ENCODE data around the gene RIPPLY3.
A peak's percentile ranks its signal among the peaks of the same experiment; 100 is the strongest.
"Not testable (repeated sequence)": the region's sequence is repeated elsewhere in the genome, so short reads cannot be mapped to it uniquely, and the experiment has no call there.

Gene RIPPLY3

DNA sequence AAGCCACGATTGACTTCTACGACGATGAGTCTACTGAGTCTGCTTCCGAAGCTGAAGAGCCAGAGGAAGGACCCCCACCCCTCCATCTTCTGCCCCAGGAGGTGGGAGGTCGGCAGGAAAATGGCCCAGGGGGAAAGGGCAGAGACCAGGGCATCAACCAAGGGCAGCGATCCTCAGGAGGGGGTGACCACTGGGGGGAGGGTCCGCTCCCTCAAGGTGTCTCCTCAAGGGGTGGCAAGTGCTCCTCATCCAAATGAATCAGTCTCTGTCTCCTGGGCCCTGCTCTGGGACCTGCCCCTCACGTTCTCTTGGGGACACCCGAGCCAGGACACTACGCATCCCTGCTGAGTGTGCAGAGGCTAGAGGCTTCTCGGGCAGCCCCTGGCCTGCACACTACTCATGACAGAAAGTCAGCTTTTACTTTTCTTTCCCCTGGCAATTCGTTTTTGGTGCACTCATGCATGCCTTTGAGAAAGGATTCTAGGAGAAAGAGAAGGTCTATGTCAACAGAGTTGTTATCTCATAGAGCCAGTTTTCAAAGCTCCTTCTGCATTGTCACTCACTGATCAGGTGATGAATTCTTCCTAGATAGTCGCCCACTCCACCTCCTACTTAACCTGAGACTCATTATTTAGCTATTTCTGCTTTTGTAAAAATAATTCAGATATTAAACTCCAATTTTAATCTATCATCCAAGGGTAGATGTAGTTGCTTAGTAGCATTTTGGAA, 11.6 kb downstream of the RIPPLY3 start:
- no peak for DNase-seq (ENCODE audit: low spot score)

DNA sequence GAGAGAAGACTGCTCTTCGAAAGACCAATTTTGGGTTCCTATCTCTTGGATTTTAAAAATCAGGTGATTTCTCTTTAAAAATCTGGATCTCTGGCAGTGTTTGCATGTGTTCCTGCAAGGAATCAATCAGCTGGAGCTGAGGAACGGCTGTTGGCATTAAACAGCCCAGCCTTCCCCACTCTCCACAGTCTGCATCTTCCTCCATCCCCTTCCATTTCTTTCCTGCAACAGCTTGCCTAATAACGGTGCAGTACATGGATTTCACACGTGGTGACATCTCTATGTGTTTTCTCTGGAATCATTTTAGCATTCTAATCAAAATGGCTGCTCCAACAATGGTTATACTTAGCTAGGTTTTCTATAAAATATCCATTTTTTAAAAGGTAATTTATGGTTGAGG, 20.0 kb downstream of the RIPPLY3 start:
- DNase-seq (ENCODE audit: low spot score) = peak; percentile 15

DNA sequence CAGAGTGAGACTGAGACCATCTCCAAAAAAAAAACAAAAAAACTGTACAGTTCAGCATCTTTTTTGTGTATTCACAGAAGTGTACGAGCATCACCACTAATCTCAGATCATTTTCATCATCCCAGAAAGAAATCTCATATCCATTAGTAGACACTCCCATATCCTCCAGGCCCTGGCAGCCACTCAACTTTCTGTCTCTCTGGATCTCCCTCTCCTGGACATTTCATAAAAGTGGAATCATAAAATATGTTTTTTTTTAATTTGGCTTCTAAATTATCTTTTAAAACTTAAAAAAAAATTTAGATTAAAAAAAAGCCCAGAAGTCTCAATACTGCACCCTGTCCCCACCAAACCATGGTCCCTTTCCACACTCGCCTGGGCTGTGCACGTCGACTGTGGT, 22.1 kb downstream of the RIPPLY3 start:
- no peak for DNase-seq (ENCODE audit: low spot score)

DNA sequence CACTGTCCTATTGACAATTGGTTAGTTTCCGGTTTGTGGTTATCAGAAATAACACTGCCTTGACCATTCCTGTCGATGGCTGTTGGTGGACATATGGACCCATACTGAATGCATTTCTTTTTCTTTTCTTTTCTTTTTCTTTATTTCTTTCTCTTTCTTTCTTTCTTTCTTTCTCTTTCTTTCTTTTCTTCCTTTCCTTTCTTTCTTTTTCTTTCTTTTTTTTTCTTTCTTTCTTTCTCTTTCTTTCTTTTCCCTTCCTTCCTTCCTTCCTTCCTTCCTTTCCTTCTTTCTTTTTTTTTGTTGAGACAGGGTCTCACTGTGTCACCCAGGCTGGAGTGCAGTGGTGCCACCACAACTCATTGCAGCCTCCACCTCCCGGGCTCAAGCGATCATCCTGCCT, 24.4 kb downstream of the RIPPLY3 start:
- no peak for DNase-seq (ENCODE audit: low spot score)

DNA sequence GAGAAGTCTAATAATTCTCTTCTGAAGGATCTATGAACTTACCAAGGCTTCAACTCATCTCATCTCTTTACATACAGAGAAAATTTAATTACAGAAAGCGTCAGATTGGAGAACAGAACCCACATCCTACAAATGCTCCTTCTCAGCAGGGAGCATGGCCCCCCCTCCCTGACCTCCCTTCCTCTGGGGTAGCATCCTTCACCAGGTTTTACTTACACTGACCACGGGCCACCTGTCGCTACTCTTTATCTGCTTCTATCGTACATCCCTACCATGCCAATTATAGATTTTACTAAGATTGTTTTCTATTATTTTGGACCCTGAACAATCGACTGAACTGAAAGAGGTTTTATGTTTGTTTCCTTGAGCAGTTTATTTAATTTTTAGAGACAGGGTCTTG, 25.8 kb downstream of the RIPPLY3 start:
- no peak for DNase-seq (ENCODE audit: low spot score)

DNA sequence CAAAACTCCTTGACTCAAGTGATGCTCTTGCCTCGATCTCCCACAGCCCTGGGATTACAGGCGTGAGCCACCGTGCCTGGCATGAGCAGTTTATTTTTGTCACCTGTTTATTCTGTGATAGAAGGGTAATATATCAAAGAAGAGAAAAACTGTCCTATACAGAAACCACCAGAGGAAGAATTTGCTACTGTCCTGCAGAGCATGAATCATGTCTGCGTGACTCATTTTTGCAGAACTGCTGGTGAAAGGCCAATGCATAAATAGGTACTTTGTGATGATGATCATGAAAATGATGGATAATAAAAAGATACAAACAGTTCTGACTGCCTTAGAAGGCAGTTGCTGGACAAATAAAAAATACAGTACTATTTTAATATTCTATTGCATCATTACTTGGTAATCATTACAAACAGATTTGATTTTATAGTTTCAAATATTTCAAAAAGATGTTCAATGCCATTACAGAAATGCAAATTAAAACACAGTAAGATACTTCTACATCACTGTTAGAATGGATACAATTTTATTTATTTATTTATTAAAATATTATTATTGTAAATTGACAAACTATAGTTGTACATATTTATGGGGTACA, 26.5 kb downstream of the RIPPLY3 start:
- peak; percentile 60 for DNase-seq (ENCODE audit: low spot score)

DNA sequence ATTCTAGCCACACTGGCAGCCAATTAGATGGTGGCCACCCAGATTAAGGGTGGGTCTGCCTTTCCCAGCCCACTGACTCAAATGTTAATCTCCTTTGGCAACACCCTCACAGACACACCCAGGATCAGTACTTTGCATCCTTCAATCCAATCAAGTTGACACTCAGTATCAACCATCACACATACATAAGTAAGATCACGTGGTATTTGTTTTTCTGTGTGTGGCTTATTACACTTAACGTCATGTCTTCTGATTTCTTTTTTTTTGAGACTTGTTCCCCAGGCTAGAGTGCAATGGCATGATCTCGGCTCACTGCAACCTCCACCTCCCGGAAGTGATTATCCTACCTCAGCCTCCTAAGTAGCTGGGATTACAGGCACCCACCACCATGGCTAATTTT, 27.9 kb downstream of the RIPPLY3 start:
- not testable (repeated sequence) for DNase-seq (ENCODE audit: low spot score)

DNA sequence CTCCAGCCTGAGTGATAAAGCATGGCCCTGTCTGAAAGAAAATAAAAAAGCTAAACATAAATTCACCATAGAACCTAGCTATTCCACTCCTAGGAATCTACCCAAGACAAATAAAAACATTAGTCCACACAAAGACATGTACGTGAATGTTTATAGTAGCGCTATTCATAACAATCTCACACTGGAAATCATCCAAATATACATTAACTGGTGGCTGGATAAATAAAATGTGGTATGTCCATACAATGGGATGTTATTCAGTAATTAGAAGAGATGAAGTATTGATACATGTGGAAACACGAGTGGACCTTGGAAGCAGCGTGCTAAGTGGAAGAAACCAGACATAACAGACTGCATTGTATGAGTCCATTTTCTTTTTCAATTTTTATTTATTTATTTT, 29.7 kb downstream of the RIPPLY3 start:
- DNase-seq (ENCODE audit: low spot score) = no peak

DNA sequence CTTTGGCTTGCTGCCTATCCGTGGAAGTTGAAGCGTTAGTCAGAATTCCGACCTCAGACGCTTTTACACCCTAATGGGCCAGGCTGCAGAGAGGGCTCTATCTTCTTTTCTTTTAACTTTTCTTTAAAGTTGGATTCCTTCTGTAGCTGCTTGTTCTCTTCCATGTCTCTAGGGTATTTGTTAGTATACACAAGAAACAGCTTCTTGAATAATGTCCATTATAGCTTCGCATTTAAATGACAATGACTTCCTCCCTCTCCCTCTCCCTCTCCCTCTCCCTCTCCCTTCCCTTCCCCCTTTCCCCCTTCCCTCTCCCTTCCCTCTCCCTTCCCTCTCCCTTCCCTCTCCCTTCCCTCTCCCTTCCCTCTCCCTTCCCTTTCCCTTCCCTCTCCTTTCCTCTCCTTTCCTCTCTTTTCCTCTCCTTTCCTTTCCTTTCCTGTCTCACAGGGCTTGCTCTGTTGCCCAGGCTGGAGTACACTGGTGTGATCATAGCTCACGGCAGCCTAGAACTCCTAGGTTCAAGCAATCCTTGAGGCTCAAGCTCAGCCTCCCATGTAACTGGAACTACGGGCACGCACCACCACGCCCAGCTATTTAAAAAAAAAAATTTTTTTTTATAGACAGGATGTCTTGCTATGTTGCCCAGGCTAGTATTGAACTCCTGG, 33.0 kb downstream of the RIPPLY3 start:
- DNase-seq (ENCODE audit: low spot score) = no peak

DNA sequence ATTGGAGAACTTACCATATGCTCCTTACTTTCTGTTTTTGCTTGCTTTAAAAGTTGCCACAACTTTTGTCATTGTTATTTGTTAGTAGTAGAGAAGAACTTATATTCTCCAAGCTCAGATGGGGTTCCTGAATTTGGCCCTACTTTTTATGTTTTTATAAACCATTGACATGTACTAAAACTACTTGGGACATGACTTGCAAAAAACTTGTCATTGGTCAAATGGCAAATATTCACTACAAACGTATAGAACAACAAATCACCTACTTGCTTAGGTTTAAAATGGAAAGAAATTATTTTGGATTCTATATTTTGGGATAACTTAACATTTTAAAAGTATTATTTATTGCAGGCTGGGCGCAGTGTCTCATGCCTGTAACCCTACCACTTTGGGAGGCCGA, 33.7 kb downstream of the RIPPLY3 start:
- DNase-seq (ENCODE audit: low spot score) = no peak

DNA sequence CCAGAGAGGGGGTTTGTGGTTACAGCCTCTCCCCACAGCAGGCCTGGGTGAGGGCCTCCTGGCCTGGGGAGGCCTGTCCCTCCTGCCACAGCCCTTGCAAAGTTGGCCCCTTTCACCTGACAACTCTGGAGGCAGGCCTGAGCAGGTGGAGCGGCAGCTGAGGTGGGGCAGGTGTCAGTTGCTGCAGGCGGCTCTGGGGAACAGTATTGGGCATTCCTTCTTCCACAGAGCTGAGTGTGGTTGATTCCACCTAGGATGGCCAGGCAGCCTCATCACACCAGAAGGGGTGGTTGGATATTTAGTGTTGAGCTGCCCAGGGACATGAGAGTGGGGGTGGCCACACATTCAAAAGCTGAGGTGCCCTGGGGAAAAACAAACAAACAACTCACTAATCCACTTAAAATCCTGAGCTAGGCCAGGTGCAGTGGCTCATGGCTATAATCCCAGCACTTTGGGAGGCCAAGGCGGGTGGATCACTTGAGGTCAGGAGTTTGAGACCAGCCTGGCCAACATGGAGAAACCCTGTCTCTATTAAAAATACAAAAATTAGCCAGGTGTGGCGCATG, 35.3 kb downstream of the RIPPLY3 start:
- no peak for DNase-seq (ENCODE audit: low spot score)

DNA sequence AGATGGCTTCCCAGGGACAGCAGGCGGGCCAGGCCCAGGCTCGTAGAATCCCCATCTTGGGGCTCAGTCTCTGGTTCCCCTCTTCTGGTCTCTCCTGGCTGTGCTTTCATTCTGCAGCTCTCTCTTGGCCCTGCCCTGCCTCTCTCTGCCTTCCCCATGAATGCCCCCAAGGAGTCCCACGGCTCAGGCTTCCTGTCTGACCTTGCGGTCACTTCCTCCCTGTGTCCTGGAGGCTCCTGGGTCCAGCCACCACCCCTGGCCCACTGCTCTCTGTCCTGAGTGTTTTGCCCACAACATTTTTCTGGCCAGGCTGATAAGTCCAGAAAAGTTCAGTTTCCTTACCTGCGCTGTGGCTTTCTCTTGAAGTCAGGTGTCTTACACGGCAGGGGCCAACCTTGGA, 37.3 kb downstream of the RIPPLY3 start:
- no peak for DNase-seq (ENCODE audit: low spot score)

DNA sequence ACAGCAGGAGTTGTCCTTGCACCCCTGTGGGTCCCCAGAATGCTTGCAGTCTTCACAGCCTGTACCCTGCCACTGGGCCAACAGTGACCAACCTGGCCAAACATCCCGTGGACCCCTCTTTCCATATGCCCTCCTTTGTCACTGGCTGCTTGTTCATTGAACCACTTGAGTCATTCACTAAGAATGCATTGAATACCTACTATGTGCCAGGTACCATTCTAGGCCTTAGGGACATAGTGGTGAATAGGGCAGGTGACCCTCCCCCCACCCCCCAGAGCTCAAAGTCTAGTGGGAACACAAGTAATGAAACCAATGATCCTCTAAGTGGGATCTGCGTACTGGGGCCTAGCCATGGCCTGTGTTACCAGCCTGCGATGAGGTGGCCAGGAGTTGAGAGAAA, 38.1 kb downstream of the RIPPLY3 start:
- no peak for DNase-seq (ENCODE audit: low spot score)

DNA sequence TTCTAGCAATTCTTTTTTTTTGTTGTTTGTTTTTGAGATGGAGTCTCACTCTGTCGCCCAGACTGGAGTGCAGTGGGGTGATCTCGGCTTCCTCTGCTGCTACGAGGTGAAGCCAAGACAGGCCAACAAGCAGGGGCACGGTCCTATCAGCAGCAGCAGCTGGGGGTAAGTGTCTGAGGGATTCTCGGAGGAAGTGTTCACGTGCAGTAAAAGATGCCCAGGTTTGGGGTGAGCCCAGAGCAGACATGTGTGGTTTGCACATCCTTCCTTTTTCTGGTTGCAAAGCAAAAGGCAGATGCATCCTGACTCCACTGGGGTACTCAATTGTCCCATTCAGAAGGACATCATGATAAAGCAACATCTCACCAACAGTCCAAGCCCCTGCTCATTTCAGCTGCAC, 38.6 kb downstream of the RIPPLY3 start:
- peak; percentile 27 for DNase-seq (ENCODE audit: low spot score)

DNA sequence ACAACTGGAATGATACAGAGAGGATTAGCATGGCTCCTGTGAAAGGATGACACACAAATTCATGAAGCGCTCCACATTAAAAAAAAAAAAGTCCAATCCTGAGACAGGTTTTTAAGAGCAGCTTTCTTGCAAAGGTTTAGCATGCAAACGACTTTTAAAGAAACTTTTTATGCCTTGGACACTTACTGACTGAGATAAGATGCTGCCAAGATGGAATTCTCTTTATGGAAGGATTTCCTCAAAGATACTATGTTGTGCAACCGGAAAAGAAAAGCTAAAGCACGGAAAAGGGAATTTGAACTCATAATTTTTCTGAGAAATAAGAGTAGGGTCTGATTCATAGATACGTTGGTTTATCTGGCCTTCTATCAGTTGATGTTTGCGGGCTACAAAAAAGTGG, 39.1 kb downstream of the RIPPLY3 start:
- DNase-seq (ENCODE audit: low spot score) = no peak

DNA sequence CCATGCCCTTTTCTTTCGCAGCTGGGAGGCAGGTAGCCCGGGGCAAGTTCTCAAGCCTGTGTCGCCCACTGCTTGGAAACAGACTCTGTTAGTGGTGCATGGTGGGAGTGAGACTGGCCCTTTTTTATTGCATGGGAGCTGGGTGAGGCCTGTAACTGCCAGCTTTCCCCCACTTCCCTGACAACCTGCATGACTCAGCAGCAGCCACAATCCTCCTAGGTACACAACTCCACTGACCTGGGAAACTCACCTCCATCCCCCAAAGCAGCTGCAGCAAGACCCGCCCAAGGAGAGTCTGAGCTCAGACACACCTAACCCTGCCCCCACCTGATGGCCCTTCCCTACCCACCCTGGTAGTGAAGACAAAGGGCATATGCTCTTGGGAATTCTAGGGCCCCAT, 40.6 kb downstream of the RIPPLY3 start:
- DNase-seq (ENCODE audit: low spot score) = no peak

DNA sequence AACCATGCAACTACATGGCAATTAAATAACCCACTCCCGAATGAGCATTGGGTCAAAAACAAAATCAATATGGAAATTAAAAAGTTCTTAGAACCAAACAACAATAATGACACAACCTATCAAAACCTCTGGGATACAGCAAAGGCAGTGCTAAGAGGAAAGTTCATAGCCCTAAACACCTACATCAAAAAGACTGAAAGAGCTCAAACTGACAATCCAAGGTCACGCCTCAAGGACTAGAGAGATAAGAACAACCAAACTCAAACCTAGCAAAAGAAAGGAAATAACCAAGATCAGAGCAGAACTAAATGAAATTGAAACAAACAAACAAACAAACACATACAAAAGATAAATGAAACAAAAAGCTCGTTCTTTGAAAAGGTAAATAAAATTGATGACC, 43.2 kb downstream of the RIPPLY3 start:
- DNase-seq (ENCODE audit: low spot score) = not testable (repeated sequence)

DNA sequence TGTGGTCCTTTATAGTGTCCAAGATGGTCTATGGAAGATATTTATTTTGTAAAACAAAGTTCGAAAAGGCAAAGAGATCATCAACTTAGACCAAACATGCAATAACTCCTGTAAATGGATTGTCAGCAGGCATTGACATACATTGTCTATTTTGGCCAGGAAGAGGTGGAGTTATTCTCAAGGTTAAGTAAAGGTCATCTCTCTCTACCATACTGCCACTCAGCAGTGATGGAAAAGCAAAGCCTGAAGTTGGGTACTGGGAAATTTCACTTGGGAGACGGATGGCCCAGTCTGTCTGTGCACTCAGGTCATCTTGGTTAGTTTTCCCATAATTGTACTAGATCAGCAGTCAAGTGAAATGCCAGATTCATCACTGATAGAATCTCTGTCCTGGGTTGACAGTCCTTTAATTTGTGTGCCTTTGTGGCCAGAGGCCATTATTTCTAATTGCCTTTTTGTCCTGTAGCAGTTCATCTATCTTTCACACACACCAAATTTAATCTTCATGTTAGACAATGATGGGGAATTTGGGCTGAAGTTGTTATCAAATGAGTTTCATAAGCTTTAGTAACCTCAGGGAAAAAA, 48.9 kb downstream of the RIPPLY3 start:
- DNase-seq (ENCODE audit: low spot score) = no peak

DNA sequence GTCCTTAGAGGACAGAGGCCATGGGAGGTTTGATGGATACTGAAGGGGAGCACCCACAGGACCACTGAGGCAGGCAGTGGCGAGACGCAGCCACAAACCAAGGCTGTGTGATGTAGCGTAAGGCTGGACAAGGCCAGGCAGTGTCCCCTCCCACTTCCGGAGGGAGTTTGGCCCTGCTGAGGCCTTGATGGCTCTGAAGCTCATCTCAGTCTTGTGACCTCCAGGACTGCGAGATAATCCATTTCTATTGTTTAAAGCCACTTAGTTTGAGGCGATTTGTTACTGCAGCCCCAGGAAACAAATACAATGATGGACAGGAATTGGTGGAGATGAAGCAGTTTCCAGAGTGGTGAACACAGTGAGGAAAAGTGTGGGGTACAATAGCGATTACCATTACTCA, 51.1 kb downstream of the RIPPLY3 start:
- no peak for DNase-seq (ENCODE audit: low spot score)

DNA sequence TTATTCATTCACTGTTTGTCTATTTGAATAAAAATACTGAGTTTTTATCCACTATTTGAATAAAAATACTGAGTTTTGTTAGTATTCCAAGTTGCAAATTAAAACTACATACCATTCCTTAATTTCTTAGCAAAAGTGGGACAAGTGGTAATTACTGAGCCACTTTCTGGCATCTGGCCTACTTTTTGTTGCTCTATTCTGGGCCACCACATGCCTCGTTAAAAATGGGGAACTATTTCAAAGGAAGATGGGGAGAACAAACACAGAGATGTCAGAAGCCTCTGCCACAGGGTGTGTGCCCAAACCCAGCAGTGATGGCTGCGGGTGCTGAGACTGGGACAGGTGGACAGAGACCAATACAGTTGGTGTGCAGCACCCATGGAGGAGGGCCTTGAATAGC, 51.8 kb downstream of the RIPPLY3 start:
- DNase-seq (ENCODE audit: low spot score) = peak; percentile 48

DNA sequence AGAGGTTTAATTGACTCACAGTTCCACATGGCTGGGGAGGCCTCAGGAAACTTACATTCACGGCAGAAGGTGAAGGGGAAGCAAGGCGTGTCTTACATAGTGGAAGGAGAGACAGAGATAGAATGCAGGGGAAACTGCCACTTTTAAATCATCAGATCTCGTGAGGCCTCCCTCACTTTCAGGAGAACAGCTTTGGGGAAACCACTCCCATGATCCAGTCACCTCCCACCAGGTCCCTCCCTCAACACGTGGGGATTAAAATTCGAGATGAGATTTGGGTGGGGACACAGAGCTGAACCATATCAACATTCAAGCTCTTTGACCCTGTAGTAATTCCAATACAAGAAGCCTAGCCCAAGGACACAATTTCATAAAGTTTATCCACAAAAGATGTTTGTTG, 52.7 kb downstream of the RIPPLY3 start:
- no peak for DNase-seq (ENCODE audit: low spot score)

DNA sequence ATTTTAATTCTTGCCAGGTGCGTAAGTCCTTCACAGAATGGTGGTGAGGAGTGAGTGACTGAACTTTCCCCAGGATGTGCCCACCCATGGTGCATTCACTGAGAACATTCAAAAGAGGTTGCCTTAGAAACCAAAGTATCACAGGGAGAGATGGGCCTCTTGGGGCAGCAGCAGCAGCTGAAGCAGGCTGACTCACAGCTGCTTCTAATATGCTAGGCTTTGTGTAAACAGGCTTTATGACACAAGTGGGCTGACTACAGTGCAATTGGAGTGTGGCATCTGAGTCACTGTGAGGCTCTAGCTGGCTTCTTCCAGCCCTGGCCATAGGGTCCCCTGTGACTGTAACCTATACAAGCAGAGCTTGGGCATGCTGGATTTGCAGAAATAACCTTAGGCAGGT, 53.8 kb downstream of the RIPPLY3 start:
- peak; percentile 77 for DNase-seq (ENCODE audit: low spot score)

Data from Ammon's horn (tissue), 1 donor.